ENCODE measurements around the gene TGFBR3.

- no peak for TF ChIP-seq ZBTB26 (tag by site-specific recombination; optimal IDR thresholded peaks at IDR 0.05)
- no peak for TF ChIP-seq CTCF (tag by site-specific recombination; IDR thresholded peaks at IDR 0.05)
- TF ChIP-seq ZNF350 (tag by site-specific recombination; IDR thresholded peaks at IDR 0.05), result no peak
- TF ChIP-seq ZBTB8A (tag by site-specific recombination; IDR thresholded peaks at IDR 0.05), result no peak
- no peak for TF ChIP-seq ZSCAN23 (tag by site-specific recombination; IDR thresholded peaks at IDR 0.05)
- TF ChIP-seq ZNF529 (tag by site-specific recombination; IDR thresholded peaks at IDR 0.05; ENCODE audit: insufficient replicate concordance), result no peak
- no peak for TF ChIP-seq GLI4 (tag by site-specific recombination; IDR thresholded peaks at IDR 0.05)
- TF ChIP-seq ZNF747 (tag by site-specific recombination; IDR thresholded peaks at IDR 0.05), result no peak
- no peak for TF ChIP-seq ZNF510 (tag by site-specific recombination; IDR thresholded peaks at IDR 0.05; ENCODE audit: insufficient replicate concordance)
- no peak for TF ChIP-seq ZNF274 (IDR thresholded peaks at IDR 0.05; ENCODE audit: low read length)
- TF ChIP-seq ZNF274 (tag by site-specific recombination; IDR thresholded peaks at IDR 0.05; ENCODE audit: borderline replicate concordance), result no peak
- TF ChIP-seq ZNF660 (tag by site-specific recombination; IDR thresholded peaks at IDR 0.05), result no peak
- no peak for TF ChIP-seq ZNF148 (tag by site-specific recombination; IDR thresholded peaks at IDR 0.05; ENCODE audit: borderline replicate concordance)
- TF ChIP-seq ZNF629 (tag by site-specific recombination; IDR thresholded peaks at IDR 0.05), result no peak
- no peak for TF ChIP-seq ZNF2 (tag by site-specific recombination; IDR thresholded peaks at IDR 0.05)
Measured at GRCh38 chr1:91700771-91701471, 185.0 kb downstream of the TGFBR3 start.
